Measurements from ENCODE around the gene CACNA1B. TPM values are rescaled to one million over a fixed set of nuclear protein-coding genes. Genes with fewer than 3 reads are reported as not detected.

CACNA1B gene
- total and polyA plus RNA-seq, 3 donors from 2014 or later = 7.6 to 15.7 (median 11.0) TPM

- H3K4me3 ChIP-seq = no peak overlapping the region
- no peak overlapping the region for H3K27ac ChIP-seq
- H3K9me3 ChIP-seq = no peaks in the 10 kb centered on the region
- DNase-seq = no peak
- no peaks in the 10 kb centered on the region for H3K36me3 ChIP-seq (ENCODE audit: low read depth, missing control alignments)
- no peaks in the 10 kb centered on the region for H3K4me1 ChIP-seq
- TF ChIP-seq POLR2A (IDR thresholded peaks at IDR 0.05) = no peak
- no peak for TF ChIP-seq CTCF (IDR thresholded peaks at IDR 0.05)
- intact Hi-C loops (cut with DNase I; ENCODE audit: low total_unique reads) = no loop called here
- H3K27me3 ChIP-seq = no peaks in the 10 kb centered on the region
- WGBS, 2 donors = 81 to 87% methylated on average over 7 to 14 of the region's 14 CpGs
These were observed 22.2 kb downstream of the CACNA1B start for GRCh38 chr9:137899551-137900360.

- H3K36me3 ChIP-seq (ENCODE audit: low read depth, missing control alignments) = no peaks in the 10 kb centered on the region
- H3K4me3 ChIP-seq = no peak overlapping the region
- WGBS, 2 donors = 90 to 91% methylated on average over 12 of the region's 12 CpGs
- TF ChIP-seq POLR2A (IDR thresholded peaks at IDR 0.05) (no peak), CTCF (IDR thresholded peaks at IDR 0.05) (no peak)
- no peaks in the 10 kb centered on the region for H3K4me1 ChIP-seq
- no peaks in the 10 kb centered on the region for H3K27me3 ChIP-seq
- no peak overlapping the region for H3K27ac ChIP-seq
- H3K9me3 ChIP-seq = no peaks in the 10 kb centered on the region
- DNase-seq = no peak
- intact Hi-C loops (cut with DNase I; ENCODE audit: low total_unique reads) = no loop called here
These were observed 23.2 kb downstream of the CACNA1B start for GRCh38 chr9:137900584-137901310.

- no peaks in the 10 kb centered on the region for H3K27me3 ChIP-seq
- no peaks in the 10 kb centered on the region for H3K4me1 ChIP-seq
- no peaks in the 10 kb centered on the region for H3K36me3 ChIP-seq (ENCODE audit: low read depth, missing control alignments)
- no peaks in the 10 kb centered on the region for H3K9me3 ChIP-seq
- 84 to 86% methylated on average over 9 of the region's 9 CpGs for WGBS, 2 donors
- H3K27ac ChIP-seq = no peak overlapping the region
- intact Hi-C loops (cut with DNase I; ENCODE audit: low total_unique reads) = no loop called here
- H3K4me3 ChIP-seq = no peak overlapping the region
- no peak for DNase-seq
- TF ChIP-seq POLR2A (IDR thresholded peaks at IDR 0.05) (no peak), CTCF (IDR thresholded peaks at IDR 0.05) (no peak)
These were observed 25.1 kb downstream of the CACNA1B start for GRCh38 chr9:137902646-137903045.

GRCh38 chr9:137905740-137906139 is 28.2 kb downstream of the CACNA1B start:
- H3K27me3 ChIP-seq = no peaks in the 10 kb centered on the region
- no peak overlapping the region for H3K4me3 ChIP-seq
- whole genome bisulfite sequencing, 2 donors = 62 to 64% methylated on average over 5 of the region's 5 CpGs
- H3K36me3 ChIP-seq (ENCODE audit: low read depth, missing control alignments) = no peaks in the 10 kb centered on the region
- no peaks in the 10 kb centered on the region for H3K4me1 ChIP-seq
- TF ChIP-seq CTCF (IDR thresholded peaks at IDR 0.05) = no peak
- no peak for TF ChIP-seq POLR2A (IDR thresholded peaks at IDR 0.05)
- intact Hi-C loops (cut with DNase I; ENCODE audit: low total_unique reads) = no loop called here
- no peak for DNase-seq
- no peaks in the 10 kb centered on the region for H3K9me3 ChIP-seq
- no peak overlapping the region for H3K27ac ChIP-seq

All from testis (tissue), 3 donors.